H1 (cell line): ENCODE data around the gene RELN. TPM values are rescaled to one million over a fixed set of nuclear protein-coding genes. Genes with fewer than 3 reads are reported as not detected.

Experiments used
- CTCF ChIA-PET: fragments of 300-600 bp; sonication (Branson Sonifier 250); formaldehyde crosslinking; loops from one replicate; lab custom pipeline; 2021; ENCODE audit not compliant: partially characterized antibody; lab: Charles Lee
- POLR2A ChIA-PET: fragments of 300-600 bp; sonication (Branson Sonifier 250); formaldehyde crosslinking; loops from one replicate; lab custom pipeline; 2021; ENCODE audit warnings: inconsistent platforms; ENCODE audit not compliant: partially characterized antibody; lab: Charles Lee
- DNase-seq, 2 experiments: peaks; one replicate each; pipeline versions ENCODE4 v3.0.0 to v3.0.0-alpha.2; 2010 to 2022; ENCODE audit warnings: low spot score in 2 of 2, low read depth in 1 of 2, mixed read lengths in 1 of 2
- FAIRE-seq: peaks from 2 replicates; lab custom pipeline; 2011; peaks lifted over from hg19 to GRCh38; lab: Jason Lieb, UNC
- H2AFZ ChIP-seq: 2 replicates; pipeline ENCODE4 v1.8.1; 2012; ENCODE audit warnings: low read length, inconsistent platforms
- H2AK5ac ChIP-seq: 2 replicates; pipeline ENCODE4 v1.6.1; 2013; ENCODE audit warnings: low read depth, low read length
- H2BK120ac ChIP-seq: replicated peaks from 2 replicates; pipeline ENCODE3; 2013; ENCODE audit warnings: low read depth, low read length, inconsistent platforms
- H2BK12ac ChIP-seq: 2 replicates; pipeline ENCODE4 v1.6.1; 2013; ENCODE audit warnings: low read depth, low read length
- H2BK15ac ChIP-seq: 2 replicates; pipeline ENCODE4 v1.6.1; 2013; ENCODE audit warnings: low read length
- H2BK20ac ChIP-seq: 2 replicates; pipeline ENCODE4 v1.6.1; 2013; ENCODE audit warnings: low read length
- H2BK5ac ChIP-seq: 2 replicates; pipeline ENCODE4 v1.6.1; 2013; ENCODE audit warnings: low read depth, low read length
- H3K14ac ChIP-seq: 2 replicates; pipeline ENCODE4 v1.6.1; 2013; ENCODE audit warnings: inconsistent platforms; ENCODE audit not compliant: insufficient read length
- H3K18ac ChIP-seq: 2 replicates; pipeline ENCODE4 v1.6.1; 2013; ENCODE audit warnings: low read length; ENCODE audit errors: extremely low read depth
- H3K23ac ChIP-seq: 2 replicates; pipeline ENCODE4 v1.6.1; 2013; ENCODE audit warnings: inconsistent platforms; ENCODE audit not compliant: insufficient read length
- H3K23me2 ChIP-seq: 2 replicates; pipeline ENCODE4 v1.6.1; 2013; ENCODE audit warnings: low read depth, low read length
- H3K27ac ChIP-seq: 2 replicates; pipeline ENCODE4 v1.6.1; 2011; ENCODE audit warnings: low read depth, low read length, inconsistent platforms
- H3K27me3 ChIP-seq, 4 experiments: replicated peaks in 1 of 4; 1 replicate in 1 of 4; 2 replicates in 3 of 4; pipeline versions ENCODE4 v1.6.1 to v1.8.1; 2011 to 2013; ENCODE audit warnings: low read length in 3 of 4, mild to moderate bottlenecking in 3 of 4, inconsistent platforms in 2 of 4, mixed read lengths in 2 of 4, moderate library complexity in 1 of 4; ENCODE audit not compliant: control insufficient read depth in 3 of 4, insufficient read depth in 3 of 4; ENCODE audit errors: extremely low read depth in 1 of 4
- H3K36me3 ChIP-seq, 4 experiments: 2 replicates each; pipeline versions ENCODE4 v1.6.1 to v1.8.1; 2011 to 2013; ENCODE audit warnings: mild to moderate bottlenecking in 4 of 4, low read length in 3 of 4, moderate library complexity in 2 of 4, control low read depth in 1 of 4, inconsistent platforms in 1 of 4; ENCODE audit not compliant: insufficient read depth in 4 of 4, control insufficient read depth in 2 of 4
- H3K4ac ChIP-seq: replicated peaks from 2 replicates; pipeline ENCODE3; 2013; ENCODE audit warnings: low read length, low read depth, mixed read lengths, inconsistent platforms; ENCODE audit not compliant: insufficient read length
- H3K4me1 ChIP-seq, 4 experiments: replicated peaks in 1 of 4; 1 replicate in 1 of 4; 2 replicates in 3 of 4; pipeline versions ENCODE4 v1.6.1 to v1.8.1; 2011 to 2013; ENCODE audit warnings: low read length in 3 of 4, inconsistent platforms in 2 of 4, mixed read lengths in 1 of 4; ENCODE audit not compliant: insufficient read depth in 4 of 4, control insufficient read depth in 3 of 4
- H3K4me2 ChIP-seq, 2 experiments: 2 replicates each; pipeline versions ENCODE4 v1.6.1 to v1.8.1; 2011 to 2013; ENCODE audit warnings: low read depth in 2 of 2, low read length in 2 of 2, control low read depth in 1 of 2, inconsistent platforms in 1 of 2, mild to moderate bottlenecking in 1 of 2; ENCODE audit not compliant: insufficient read depth in 1 of 2
- H3K4me3 ChIP-seq, 4 experiments: fragments of 200-600, 300-600 bp in 1 of 4; sonication (generic), shearing (Covaris generic), sonication (Bioruptor Twin) in 1 of 4; 2 replicates each; pipeline versions ENCODE4 v1.5.1 to v1.8.1; 2011 to 2016; ENCODE audit warnings: low read length in 4 of 4, low read depth in 3 of 4, control low read depth in 2 of 4, inconsistent platforms in 2 of 4, mild to moderate bottlenecking in 2 of 4, mixed read lengths in 1 of 4, moderate library complexity in 1 of 4; ENCODE audit not compliant: insufficient read depth in 2 of 4; ENCODE audit errors: extremely low read depth in 1 of 4
- H3K56ac ChIP-seq: replicated peaks from 2 replicates; pipeline ENCODE3; 2013; ENCODE audit warnings: low read depth, mild to moderate bottlenecking, mixed read lengths, low read length, inconsistent platforms; ENCODE audit not compliant: insufficient read length
- H3K79me1 ChIP-seq: 2 replicates; pipeline ENCODE4 v1.6.1; 2013; ENCODE audit warnings: low read depth, low read length, control low read depth
- H3K79me2 ChIP-seq, 2 experiments: 2 replicates each; pipeline versions ENCODE4 v1.6.1 to v1.8.1; 2012 to 2013; ENCODE audit warnings: low read length in 2 of 2, mild to moderate bottlenecking in 2 of 2, inconsistent platforms in 1 of 2; ENCODE audit not compliant: insufficient read depth in 2 of 2, control insufficient read depth in 1 of 2
- H3K9ac ChIP-seq, 4 experiments: replicated peaks in 1 of 4; 1 replicate in 1 of 4; 2 replicates in 3 of 4; pipeline versions ENCODE4 v1.6.1 to v1.8.1; 2011 to 2013; ENCODE audit warnings: low read depth in 3 of 4, low read length in 3 of 4, control low read depth in 2 of 4, mild to moderate bottlenecking in 2 of 4, moderate library complexity in 2 of 4, inconsistent platforms in 1 of 4; ENCODE audit errors: extremely low read depth in 1 of 4
- H3K9me3 ChIP-seq, 2 experiments: 2 replicates each; pipeline versions ENCODE4 v1.6.1 to v1.8.1; 2012 to 2013; ENCODE audit warnings: mild to moderate bottlenecking in 2 of 2, moderate library complexity in 2 of 2, control low read depth in 1 of 2, inconsistent platforms in 1 of 2, low read depth in 1 of 2, low read length in 1 of 2, mixed read lengths in 1 of 2; ENCODE audit not compliant: insufficient read depth in 2 of 2
- H4K20me1 ChIP-seq, 2 experiments: replicated peaks in 1 of 2; 2 replicates each; pipeline versions ENCODE3 to v1.8.1; 2011 to 2013; ENCODE audit warnings: inconsistent platforms in 2 of 2, low read length in 2 of 2, mild to moderate bottlenecking in 1 of 2; ENCODE audit not compliant: insufficient read depth in 2 of 2, control insufficient read depth in 1 of 2
- H4K5ac ChIP-seq: 2 replicates; pipeline ENCODE4 v1.6.1; 2013; ENCODE audit warnings: low read length, low read depth, mixed read lengths, inconsistent platforms; ENCODE audit not compliant: insufficient read length
- H4K8ac ChIP-seq: 2 replicates; pipeline ENCODE4 v1.8.0; 2013; ENCODE audit warnings: mild to moderate bottlenecking, moderate library complexity, low read length, inconsistent platforms; ENCODE audit not compliant: insufficient read depth; ENCODE audit errors: extremely low read depth
- H4K91ac ChIP-seq: replicated peaks from 2 replicates; pipeline ENCODE3; 2013; ENCODE audit warnings: low read length, mixed read lengths, inconsistent platforms; ENCODE audit not compliant: insufficient read length
- CHD1 ChIP-seq: IDR thresholded peaks from 2 replicates; pipeline ENCODE4 v1.6.1; 2012; ENCODE audit warnings: low read depth, low read length, improper control_type of control experiment
- CHD2 ChIP-seq: IDR thresholded peaks from 2 replicates; pipeline ENCODE4 v1.6.1; 2012; ENCODE audit warnings: low read length, improper control_type of control experiment
- FOSL1 ChIP-seq: IDR thresholded peaks from 2 replicates; pipeline ENCODE4 v1.6.1; 2011; ENCODE audit warnings: mild to moderate bottlenecking, low read depth, low read length, moderate library complexity; ENCODE audit not compliant: insufficient read depth
- KDM5A ChIP-seq: fragments of 200-600 bp; IDR thresholded peaks from 2 replicates; pipeline ENCODE4 v1.7.1; 2012; ENCODE audit warnings: mild to moderate bottlenecking, low read length, inconsistent platforms, mixed read lengths
- SP1 ChIP-seq: IDR thresholded peaks from 2 replicates; pipeline ENCODE4 v1.6.1; 2011; ENCODE audit warnings: low read depth, low read length
- WGBS, 2 experiments: shearing (Covaris generic) in 1 of 2; methylation state at CpG; one replicate each; pipeline versions ENCODE4 v1.1.6 to v1.1.7; 2013 to 2015; ENCODE audit warnings: low lambda C conversion rate in 2 of 2, mixed read lengths in 2 of 2, inconsistent platforms in 1 of 2, low coverage in 1 of 2, missing lambda C conversion rate in 1 of 2; ENCODE audit not compliant: insufficient replicate concordance in 2 of 2, insufficient coverage in 1 of 2, insufficient read length in 1 of 2; ENCODE audit errors: extremely low coverage in 1 of 2, missing lambda C conversion rate in 1 of 2; 5-methylcytosine and 5-hydroxymethylcytosine counted together
- polyA plus RNA-seq, 7 experiments: library from polyadenylated mRNA; depleted of rRNA in 3 of 7; stranded (reverse) in 5 of 7; unstranded in 2 of 7; fragments of >200 nt in 5 of 7; fragments of 200-250 nt in 2 of 7; gene quantifications; 1 replicate in 5 of 7; 2 replicates in 1 of 7; 4 replicates in 1 of 7; pipeline versions ENCODE4 v1.2.1 to v1.2.3, GENCODE V29; 2011 to 2013; ENCODE audit warnings: missing spikeins in 2 of 7, mixed read lengths in 2 of 7
- total RNA-seq: library from RNA; stranded (reverse); fragmentation: NEBNext Ultra II Directional; extraction: Animal tissue kit (Norgen Biotek cat#: 25700); gene quantifications from 2 replicates; pipeline ENCODE4 v1.2.1, GENCODE V29; 2021

The RELN gene
- total and polyA plus RNA-seq, 2 of the 8 experiments (the other 6 are each of a cell fraction or from before 2014, with no cell fraction given) = 0.03 to 0.07 TPM

DNA sequence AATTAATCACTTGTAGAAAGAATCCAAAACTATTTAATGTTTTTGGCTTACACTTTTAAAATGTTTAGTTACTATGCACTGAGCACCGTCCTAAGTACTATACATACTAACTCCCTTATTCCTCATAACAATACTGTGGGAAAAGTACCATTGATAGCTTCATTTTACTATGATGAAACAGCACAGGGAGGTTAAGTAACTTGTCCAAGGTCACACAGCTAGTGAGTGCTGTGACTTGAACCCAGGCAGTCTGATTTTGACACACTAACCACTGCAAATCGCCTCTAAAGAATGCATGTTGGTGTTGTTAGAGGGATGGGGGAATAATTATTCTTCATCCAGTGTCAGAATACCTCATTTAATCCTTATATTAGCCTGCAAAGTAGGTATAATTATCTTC, 1.9 kb upstream of the RELN start:
- no peak overlapping the region for H2AK5ac ChIP-seq
- H4K8ac ChIP-seq = no peak overlapping the region
- FAIRE-seq (no peak), DNase-seq (no peak)
- H3K18ac ChIP-seq = no peak overlapping the region
- H2BK120ac ChIP-seq = no peak overlapping the region
- H2BK20ac ChIP-seq = no peak overlapping the region
- H3K9ac ChIP-seq = no peak overlapping the region
- no peak overlapping the region for H2BK15ac ChIP-seq
- H3K27me3 ChIP-seq = peaks cover 11 to 47% (median 42%) of the 10 kb centered on the region in 4 experiments
- no peak overlapping the region for H2AFZ ChIP-seq
- no peak overlapping the region for H3K4me3 ChIP-seq
- peak overlapping the region in 1 of 2 experiments; percentile 72; a peak in 1 of 4 replicates for H3K4me2 ChIP-seq
- H3K23ac ChIP-seq = no peak overlapping the region
- H2BK5ac ChIP-seq = no peak overlapping the region
- CTCF ChIA-PET = interaction anchor here (0.9 to 1.6 kb wide), 4 partner anchors 9 to 420 kb away, joined by 3 read pairs; no protein-coding TSS in a partner anchor
- no peak overlapping the region for H4K91ac ChIP-seq
- H3K4me1 ChIP-seq = peaks cover 0 to 2% (median 0%) of the 10 kb centered on the region in 4 experiments; a peak in 1 of 7 replicates
- H3K56ac ChIP-seq = no peak overlapping the region
- no peaks in the 10 kb centered on the region for H3K79me1 ChIP-seq
- H3K36me3 ChIP-seq = no peaks in the 10 kb centered on the region
- H4K5ac ChIP-seq = no peak overlapping the region
- H4K20me1 ChIP-seq = no peaks in the 10 kb centered on the region
- H2BK12ac ChIP-seq = no peak overlapping the region
- no peak overlapping the region for H3K14ac ChIP-seq
- no peak for TF ChIP-seq KDM5A
- TF ChIP-seq CHD2 = no peak
- TF ChIP-seq CHD1 = no peak
- TF ChIP-seq SP1 = no peak
- TF ChIP-seq FOSL1 = no peak
- 80% methylated on average over 2 of the region's 2 CpGs; no CpG with 5 or more reads in 1 of the 2 experiments for WGBS, 2 experiments
- no peak overlapping the region for H3K4ac ChIP-seq
- POLR2A ChIA-PET = no interaction called here
- no peaks in the 10 kb centered on the region for H3K9me3 ChIP-seq
- H3K79me2 ChIP-seq = no peaks in the 10 kb centered on the region
- H3K23me2 ChIP-seq = peaks cover 15% of the 10 kb centered on the region
- H3K27ac ChIP-seq = no peak overlapping the region
